ENCODE results near the gene THY1.
"Not testable (repeated sequence)": the region's sequence is repeated elsewhere in the genome, so short reads cannot be mapped to it uniquely, and the experiment has no call there.

THY1 gene

DNA sequence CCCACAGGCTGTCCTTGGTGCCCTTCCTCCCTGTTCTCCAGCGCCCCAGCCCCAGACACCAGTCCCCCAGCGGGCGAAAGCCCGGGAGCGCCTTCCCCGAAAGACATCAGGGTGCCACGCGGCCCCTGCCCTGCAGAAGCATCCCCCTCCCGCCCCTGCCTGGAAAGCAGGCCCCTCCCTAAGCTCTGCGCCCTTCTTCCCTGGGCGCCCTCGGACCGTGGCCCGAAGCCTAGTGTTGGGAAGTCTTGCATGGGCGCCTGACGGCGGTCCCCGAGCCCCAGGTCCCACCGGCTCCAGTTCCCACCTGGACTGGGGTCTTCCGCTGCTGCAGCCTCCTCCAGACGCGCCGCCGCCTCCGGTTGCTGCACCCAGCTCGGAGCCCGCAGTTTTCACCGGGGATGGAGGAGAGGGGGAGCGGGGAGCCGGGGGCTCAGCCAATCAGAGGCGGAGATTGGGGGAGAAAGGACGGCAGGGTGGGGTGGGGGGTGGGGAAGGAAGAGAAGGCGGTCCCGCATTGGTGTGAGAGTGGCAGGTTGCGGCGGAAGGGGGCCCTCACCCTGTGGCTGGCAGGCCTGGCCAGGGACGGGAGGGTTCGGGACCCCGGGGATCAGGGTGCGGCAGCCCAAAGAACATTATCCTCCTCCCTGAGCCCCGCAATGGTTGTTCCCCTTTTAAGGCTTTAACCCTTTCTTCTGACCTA is at the start of gene THY1:
THY1 (minus strand) TSS at position 364 of the 700 bp plus-strand sequence. CDS start 2,267 bp downstream, outside the sequence.
- no peak for DNase-seq

DNA sequence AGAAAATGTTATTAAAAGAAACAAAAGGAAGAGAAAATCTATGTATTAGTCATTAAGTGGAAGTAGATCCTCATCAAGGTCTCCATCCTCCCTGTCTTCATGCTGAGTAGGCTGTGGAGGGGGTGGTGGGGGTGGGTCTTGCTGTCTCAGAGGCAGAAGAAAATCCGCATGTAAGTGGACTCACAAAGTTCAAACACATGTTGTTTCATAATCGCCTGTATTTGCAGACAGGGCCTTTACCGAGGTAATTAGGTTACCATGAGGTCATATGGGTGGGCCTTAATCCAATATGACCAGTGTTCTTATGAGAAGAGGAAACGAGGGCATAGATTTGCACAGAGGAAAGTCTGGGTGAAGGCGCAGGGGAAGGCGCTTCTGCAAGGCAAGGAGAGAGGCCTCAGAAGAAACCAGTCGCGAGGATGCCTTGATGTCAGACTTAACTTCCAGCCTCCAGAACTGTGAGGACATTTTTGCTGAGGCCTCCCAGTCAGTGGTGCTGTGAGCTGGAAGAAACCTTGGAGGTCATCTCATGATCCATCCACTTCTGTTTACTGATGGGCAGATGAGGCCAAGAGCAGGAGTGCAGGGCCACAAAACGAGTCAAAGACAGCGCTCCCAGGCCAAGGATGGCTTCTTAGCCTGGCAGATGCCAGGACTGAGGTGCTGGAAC is 49.3 kb upstream of the THY1 start:
- DNase-seq, result no peak

DNA sequence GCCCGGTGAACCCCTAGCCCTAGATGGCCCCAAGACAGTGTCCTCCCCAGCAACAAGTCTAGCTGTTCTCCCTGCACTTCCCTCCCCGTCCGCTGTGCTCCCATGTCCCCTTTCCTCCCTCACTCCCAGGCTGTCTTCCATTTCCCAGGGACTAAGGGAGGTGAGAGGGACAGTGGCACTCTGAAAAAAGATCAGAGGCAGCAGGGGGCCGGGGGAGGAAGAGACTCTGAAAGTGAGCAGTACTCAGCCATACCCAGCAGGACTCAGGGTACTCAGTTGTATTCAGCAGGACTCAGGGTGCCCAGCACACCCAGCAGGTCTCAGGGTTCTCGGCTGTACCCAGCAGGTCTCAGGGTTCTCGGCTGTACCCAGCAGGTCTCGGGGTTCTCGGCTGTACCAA is 48.4 kb upstream of the THY1 start:
- no peak for DNase-seq

DNA sequence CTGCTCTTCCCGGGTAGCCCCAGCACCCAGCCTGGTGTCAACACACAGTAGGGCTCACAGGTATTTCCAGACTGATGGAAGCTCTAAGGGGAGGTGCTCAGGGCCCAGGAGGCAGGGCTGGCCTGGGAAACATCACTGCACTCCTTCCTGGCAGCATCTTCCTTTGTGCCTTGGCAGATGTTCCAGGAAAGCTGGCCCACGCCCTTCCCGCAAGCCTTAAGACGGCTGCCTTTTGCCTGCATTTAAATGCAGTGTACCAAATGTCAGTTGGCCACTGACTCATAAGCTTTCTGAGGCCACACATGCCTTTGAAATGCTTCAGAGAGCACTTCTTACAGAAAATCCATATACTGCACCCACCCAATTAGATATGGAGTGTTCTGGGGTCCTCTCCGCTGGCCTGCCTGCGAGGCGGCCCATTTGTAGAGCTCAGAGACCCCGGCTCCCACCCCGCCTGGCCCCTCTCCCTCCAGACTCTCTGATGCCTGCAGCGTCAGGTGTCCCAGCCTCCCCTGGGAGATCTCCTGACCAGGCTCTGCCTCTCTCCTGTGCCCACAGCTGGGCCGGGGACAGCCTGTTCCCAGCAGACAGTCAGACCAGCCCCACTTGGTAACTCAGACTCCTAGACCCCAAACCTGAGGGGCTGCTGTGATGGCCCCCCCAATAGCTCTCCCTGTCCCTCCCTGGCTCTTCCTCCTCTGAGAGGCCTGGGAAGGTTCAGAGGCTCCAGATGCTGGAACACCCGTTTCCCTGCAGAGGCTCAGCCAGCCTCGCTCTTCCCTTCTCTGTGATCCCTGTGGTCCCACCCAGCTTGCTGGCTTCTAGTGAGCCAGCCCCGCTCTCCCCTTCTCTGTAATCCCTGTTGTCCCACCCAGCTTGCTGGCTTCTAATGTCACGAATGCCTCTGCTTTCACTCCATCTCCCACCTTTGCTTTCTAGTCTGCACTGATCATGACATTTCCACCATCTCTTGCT is 47.6 kb upstream of the THY1 start:
- no peak for DNase-seq

DNA sequence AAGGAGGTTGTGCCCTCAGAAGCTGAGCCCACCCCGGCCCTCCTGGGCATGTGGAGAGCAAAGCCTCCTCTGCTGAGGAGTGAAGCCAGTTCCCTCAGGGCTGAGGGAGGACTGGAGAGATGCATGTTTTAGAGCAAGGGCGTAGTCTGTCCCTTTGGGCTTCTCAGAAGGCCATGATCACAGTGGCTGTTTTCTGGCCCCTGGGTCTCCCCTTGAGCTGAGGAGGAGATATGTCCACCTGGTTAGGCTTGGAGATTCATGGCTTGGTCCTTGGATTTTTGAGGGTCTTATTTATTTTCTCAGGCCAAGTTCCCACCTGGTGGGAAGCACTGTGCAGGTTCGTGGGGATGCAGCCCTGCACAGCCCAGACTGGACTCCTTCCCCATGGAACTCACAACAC is 46.5 kb upstream of the THY1 start:
- DNase-seq, result no peak

DNA sequence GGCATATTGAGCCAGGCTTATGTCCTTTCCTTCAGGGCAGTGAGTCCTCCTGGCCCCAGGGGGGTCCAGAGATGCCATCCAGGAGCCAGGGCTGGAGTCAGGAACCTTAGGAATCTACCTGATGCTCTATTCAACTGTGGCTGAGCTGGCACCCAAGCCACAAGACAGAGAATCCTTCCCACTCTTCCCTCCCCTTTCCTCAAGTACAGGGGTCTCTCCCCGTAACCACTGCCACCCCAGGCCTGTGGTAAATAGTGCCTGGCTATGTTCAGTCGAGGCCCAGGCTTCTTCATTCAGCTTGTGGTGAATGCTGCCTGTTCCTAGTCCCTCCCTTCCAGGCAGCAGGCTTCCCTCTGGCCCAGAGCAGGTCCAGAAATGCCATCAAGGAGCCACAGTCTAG is 45.5 kb upstream of the THY1 start:
- no peak for DNase-seq

DNA sequence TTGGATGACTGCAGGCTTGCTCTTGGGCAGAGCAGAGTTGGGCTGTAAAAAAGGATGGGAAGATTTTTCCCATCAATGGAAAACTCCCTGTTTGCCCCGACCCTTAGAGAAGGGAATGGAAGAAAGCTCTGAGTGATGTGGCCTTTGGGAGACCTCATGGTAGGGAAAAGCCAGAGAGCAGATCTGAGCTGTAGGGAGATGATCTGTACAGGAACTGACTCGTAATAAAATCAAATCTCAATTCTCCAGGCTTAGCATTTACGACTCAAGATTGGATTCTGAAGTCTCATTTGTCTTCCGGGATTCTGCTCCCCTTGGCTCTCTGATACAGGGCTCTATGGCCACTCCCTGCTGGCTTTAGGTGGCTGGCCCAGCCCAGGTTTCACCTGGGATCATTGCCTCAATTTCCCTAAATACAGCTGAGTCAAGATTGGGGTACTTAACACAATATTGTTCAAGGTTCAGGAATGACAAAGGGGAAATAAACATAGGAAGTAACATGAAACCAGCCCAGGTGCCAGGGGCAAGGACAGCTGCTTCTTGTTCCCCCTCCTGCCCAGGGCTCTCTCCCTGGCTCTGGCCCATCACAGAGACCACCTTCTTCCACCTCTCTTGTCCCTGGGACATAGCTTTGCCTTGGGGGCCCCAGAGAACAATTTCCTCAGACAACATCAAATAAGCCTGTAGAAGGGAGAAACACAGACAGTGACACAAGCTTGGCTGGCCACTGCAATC is 38.4 kb upstream of the THY1 start:
- no peak for DNase-seq

DNA sequence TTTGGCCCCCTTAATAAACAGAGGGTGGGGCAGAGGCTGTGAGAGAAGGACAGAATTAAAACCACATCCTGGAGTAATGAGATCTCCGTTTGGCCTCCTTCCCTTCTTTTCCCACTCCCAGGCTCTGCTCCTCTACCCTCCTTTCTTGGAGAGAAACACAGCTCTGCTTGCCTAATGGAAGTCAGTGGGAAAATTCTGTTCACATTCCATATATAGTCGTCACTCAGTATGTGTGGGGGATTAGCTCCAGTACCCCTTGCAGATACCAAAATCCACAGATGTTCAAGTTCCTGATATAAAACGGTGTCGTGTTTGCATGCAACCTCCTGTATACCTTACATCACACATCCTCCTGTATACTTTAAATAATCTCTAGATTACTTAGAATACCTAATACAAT is 37.6 kb upstream of the THY1 start:
- no peak for DNase-seq

DNA sequence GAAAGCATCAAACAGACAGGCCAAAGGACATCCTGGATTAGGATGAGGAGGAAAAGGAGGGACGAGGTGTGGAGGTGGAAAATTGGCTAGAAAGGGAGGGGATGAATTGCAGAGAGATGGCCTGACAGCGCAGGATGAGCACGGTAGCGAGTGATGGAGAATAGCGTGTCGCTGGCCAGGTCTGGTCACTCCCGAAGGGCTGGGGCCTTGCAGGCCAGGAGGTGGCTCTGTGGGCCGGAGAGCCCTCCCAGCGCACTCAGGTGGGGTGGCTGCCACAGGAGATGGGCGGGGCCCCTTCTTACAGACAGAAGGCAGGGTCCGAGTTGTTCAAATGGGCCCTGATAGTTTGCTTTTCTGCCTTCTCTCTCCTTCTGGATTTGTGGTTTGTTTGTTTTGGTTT is 37.1 kb upstream of the THY1 start:
- no peak for DNase-seq

DNA sequence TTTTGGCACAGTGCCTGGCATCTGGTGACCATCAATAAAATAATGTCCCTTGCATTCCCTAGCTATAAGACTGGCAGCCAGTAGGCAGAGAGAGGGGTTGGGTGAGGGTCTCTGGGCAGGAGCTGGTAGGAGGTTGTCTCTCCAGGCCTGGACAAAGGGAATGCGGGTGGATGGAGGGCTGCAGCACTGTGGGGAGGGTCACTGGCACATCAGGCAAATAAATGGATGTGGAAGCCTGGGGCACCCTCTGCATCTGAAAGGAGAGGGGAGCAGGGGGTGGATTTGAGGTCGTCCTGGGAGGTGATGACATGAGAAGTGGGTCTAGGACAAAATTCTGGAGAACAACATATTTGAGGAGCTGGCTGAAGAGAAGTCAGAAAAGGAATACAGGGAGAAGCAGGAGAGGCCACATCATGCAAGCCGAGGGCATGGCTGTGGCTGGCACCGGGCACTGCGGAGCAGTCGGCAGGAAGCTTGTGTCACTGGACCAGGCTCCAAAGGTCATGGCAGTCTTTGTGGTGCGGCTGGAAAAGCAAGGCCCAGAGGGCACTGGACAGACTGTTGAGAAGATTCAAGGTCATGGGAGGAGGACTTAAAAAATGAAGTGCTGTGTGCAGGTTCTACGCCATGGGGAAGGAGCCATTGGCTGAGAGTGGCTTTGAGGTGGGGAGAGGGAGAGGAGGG is 36.5 kb upstream of the THY1 start:
- DNase-seq, result no peak

DNA sequence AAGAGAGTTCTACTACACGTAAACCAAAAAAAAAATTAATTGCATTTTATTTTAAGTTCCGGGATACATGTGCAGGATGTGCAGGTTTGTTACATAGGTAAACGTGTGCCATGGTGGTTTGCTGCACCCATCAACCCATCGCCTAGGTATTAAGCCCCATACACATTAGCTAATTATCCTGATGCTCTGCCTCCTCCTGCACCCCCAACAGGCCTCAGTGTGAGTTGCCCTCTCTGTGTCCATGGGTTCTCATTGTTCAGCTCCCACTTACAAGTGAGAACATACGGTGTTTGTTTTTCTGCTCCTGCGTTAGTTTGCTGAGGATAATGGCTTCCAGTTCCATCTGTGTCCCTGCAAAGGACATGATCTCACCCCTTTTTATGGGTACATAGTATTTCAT is 32.7 kb upstream of the THY1 start:
- DNase-seq, result not testable (repeated sequence)

DNA sequence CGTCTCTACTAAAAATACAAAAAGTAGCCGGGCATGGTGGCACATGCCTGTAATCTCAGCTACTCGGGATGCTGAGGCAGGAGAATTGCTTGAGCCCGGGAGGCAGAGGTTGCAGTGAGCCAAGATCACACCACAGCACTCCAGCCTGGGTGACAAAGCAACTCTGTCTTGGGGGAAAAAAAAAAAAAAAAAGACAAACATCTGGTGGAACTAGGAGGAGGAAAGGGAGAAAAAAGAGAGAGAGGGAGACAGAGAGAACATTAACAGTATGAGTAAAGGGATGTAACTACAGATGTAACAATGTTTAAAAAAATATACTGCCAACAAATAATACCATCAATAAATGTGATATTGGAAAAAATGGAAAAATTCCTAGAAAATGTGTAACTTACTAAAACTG is 32.3 kb upstream of the THY1 start:
- not testable (repeated sequence) for DNase-seq

DNA sequence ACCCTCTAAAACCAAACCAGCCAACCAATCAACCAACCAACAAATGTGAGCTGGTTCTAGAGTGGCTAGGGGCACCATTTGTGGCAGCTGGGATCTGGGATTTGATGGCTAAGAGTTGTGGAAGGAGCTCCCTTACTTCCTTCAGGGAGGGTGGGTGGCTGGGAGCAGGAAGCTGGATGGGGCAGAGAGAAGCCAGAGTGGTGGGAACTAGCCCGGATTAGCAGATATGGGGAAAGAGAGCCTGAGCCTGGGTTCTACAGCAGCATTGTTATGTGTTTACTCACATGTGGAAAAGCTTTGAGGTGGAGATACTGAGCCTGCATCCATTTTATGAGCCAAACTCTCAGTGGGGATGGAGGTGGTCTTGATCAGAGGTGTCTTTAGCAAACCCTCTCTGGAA is 30.9 kb upstream of the THY1 start:
- no peak for DNase-seq

DNA sequence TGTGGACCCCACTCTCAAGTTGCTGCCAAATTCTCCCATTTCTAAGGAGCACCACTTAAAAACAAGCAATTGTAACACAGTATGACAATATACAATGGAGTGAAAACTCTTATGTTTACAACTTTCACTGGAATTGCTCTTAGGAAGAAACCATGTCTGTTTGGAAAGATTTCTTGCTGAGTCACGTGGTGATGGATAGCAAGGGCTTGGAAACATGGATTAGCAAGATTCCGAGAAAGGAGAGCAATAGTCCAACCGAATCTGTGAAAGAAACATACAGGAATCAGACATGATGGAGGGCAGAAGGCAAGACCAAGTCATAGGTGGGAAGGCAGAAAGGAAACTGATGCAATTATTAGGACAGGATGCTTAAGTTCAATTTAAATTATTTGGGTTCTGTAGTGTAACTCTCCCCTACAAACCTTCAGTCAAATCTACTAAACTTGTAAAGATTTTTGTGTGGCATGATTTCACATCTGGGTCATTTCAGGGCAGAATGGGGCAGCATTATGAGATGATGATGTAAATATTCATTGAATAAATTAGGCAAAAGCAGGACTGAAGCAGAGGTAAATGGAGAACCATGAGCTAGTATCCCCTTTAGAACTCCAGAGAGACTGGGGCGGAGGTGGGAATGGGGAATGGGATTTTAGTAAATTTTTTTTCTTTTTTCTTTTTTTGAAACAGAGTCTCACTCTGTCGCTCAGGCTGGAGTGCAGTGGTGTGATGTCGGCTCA is 27.8 kb upstream of the THY1 start:
- no peak for DNase-seq

DNA sequence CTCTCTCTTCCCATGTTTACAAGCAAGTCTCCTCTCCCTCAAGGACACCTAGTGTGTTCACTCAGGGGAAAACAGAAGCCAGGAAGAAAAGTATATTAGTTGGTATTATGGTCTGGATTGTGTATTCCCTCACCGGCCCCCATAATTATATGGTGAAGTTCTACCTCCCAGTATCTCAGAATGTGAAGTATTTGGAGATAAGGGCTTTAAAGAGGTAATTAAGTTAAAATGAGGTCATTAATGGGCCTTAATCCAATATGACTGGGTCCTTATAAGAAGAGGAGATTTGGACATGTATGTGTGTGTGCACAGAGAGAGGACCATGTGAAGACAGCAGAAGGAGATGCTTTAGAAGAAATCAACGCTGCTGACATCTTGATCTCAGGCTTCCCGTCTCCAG is 26.5 kb upstream of the THY1 start:
- no peak for DNase-seq

DNA sequence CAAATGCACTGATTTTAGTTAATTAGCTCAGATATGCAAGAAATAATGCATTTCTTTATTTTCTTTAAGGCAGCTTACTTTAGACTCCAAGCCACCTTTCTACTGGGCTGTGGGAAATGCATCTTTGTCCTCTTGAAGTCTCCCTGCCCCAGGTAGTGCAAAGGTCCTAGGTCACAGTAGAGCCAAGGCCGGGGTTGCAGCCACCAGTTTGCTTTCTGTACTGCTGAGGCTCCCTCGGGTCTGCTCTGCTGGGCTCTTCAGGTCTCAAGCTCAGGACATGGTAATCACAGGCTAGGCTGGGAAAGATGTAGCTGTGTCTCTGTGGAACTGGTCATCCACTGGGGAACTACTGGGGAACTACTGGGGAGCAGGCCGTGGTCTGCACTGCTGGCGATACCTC is 25.4 kb upstream of the THY1 start:
- no peak for DNase-seq

DNA sequence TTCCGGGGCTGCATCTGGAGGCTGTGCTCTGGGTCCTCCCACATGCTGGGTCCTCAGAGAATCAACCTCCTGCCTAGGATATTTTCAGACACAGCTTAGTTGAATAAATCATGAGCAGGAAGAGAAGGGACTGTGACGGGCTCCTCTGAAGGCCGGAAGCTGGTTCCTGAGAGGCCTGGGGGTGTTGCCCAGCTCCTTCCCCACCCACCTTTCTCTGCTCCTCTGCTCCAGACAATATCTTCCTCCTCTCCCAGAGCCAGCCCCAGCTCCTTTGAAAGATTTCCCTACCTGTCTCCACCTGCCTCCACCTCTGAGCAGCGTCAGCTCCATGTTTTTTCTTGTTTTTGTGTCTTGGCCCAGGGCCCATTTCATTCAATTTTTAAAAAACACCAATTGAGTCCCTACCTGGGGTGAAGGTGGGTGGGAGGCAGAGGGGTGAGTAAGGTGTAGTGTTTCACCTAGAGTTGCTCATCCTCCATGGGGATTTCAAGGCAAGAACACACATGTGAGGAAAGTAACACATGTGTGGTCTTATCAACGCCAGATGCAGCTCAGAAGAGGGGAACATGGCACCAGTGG is 24.8 kb upstream of the THY1 start:
- DNase-seq, result no peak

DNA sequence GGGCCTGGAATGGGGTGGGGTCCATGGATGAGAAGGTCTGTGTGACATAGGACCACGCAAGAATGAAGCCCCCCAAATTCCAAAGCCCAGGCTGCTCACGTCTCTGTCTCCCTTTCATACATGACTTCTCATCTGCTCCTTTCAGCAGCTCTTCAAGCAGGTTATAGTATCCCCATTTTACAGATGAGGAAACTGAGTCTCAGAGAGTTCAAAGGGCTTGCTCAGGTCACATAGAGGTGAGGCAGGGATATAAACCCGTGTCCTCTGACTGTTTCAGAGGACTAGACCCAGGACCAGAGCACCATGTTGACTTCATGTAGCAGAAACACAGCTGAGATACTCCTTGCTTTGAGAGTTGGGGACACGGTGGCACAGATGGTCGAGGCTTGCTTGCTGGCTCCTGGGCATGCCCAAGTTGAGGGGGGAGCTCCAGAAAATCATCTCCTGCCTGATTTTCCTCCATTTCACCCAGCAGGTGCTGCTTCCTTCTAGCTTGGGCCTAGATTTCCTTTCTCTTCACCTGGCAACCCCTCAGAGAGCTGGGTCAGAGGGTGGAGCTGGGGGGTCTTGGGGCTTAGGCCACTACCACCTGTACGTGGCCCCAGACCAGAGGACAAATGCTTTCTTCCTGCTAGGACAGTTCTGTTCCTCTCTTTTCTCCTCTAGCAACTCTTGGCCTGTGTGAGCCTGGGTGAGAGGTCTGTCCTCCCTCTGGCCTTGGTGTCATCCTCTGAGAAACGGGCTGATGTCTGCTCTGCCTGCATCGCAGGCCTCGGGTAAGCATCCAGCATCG is 24.1 kb upstream of the THY1 start:
- no peak for DNase-seq

DNA sequence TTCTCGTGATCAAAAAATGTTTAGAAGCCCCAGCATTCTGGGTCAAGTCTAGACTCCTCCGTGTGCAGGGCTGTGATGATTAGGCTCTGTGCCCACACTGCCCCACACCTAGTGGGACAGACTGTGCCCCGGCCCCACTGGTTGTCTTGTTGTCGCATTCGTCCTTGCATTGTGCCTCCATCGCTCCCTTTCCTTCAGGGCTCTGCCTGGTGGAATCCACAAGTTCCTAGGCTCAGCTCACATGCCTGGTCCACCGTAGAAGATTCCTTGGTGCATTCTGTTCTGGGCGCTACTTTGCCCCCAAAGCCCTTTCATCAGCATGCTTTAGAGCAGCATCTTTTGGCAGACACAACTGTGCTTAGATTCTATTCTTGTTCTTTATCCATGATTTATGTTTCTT is 23.5 kb upstream of the THY1 start:
- DNase-seq, result no peak

DNA sequence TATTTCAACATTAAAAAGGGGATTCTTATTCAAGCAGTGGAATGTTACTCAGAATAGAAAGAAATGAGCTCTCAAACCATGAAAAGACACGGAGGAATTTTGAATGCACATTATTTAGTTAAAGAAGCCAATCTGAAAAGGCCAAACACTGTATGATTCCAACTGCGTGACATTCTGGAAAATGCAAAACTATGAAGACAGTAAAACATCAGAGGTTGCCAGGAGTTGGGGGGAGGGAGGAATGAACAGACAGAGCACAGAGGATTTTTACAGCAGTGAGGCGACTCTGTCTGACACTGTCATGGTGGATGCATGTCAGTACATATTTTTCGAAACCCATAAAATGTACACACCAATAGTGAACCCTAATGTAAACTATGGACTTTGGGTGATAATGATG is 22.9 kb upstream of the THY1 start:
- DNase-seq, result no peak

Measured in stimulated activated naive CD4-positive, alpha-beta T cell (primary cell).